HG03097 (cell line): ENCODE measurements around the gene RRP1.

Experiments
- ATAC-seq: cut with Tn5 transposase; IDR thresholded peaks from one replicate; pipeline ENCODE4 v1.9.1; 2021; ENCODE audit not compliant: unreplicated experiment, low FRiP score

Gene RRP1

DNA sequence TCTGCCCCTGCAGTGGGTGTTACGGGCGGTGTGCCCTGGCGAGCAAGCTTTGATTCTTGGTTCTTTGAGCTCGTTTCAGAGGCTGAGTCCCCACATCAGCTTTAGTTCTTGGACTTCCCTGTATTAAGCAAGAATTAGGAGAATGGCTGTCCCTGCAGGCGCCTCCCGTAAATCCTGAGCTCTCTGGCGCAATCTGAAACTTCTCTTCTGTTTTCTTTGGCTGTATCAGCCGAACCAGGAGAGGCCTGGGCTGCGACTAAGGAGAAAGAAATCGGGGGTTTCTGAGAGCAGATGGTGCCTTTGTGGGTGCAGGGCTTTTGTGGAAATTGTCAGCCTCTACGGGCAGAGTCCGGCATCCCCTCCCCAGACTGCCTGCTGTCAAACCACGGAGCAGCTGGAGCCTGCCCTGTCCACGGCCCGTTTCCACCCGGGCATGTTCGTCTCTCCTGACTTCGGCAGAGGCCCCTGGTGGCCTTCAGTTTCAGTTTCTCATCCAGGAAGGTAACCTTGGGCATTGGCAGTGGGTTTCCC lies 31.2 kb upstream of the RRP1 start:
- no peak for ATAC-seq

GRCh38 chr21:43758811-43759210 lies 30.6 kb upstream of the RRP1 start:
- ATAC-seq = no peak

DNA sequence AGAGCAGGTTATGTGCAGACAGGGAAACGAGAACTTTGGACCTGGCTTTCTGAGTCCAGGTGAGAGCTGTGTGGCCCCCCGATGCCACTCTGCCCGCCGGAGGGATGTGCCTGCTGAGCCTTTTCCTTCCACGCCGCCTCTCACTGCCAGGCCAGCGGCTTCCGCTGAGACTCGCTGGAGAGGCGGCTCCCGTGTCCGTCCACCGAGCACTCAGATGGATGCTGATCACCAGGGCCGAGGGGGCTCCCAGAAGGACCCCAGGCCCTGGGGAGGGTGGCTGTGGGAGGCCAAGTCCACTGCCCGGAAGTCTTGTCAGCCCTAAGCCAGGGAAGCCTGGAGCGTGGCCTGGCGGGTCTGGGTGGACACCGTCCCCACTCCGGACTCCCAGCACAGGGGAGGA lies 29.7 kb upstream of the RRP1 start:
- no peak for ATAC-seq

DNA sequence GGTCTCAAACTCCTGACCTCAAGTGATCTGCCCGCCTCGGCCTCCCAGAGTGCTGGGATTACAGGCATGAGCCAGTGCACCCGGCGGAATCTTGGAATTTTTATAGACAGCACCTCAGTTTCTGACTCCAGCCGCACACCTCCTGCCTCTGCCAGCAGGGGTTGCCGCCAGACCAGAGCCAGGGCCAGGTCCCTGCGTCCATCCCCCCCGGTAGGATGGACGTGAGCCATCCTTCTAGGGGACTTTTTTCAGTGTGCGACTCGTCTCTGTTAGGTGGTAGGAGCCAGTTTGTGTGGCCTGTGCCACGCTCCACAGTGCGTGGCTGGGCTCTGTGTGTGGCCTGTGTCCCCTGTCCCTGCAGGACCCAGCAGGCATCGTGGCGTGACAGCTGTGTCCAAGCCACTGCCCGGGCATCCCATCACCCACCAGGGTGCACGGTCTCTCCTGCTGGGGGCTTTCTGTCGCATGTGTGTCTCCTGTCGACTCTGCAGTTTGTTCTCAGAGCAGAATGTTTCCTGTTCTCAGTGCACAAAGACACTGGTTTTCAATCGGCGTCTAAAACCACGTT lies 28.9 kb upstream of the RRP1 start:
- no peak for ATAC-seq

- ATAC-seq = no peak
These were observed 27.5 kb upstream of the RRP1 start for GRCh38 chr21:43761886-43762285.

DNA sequence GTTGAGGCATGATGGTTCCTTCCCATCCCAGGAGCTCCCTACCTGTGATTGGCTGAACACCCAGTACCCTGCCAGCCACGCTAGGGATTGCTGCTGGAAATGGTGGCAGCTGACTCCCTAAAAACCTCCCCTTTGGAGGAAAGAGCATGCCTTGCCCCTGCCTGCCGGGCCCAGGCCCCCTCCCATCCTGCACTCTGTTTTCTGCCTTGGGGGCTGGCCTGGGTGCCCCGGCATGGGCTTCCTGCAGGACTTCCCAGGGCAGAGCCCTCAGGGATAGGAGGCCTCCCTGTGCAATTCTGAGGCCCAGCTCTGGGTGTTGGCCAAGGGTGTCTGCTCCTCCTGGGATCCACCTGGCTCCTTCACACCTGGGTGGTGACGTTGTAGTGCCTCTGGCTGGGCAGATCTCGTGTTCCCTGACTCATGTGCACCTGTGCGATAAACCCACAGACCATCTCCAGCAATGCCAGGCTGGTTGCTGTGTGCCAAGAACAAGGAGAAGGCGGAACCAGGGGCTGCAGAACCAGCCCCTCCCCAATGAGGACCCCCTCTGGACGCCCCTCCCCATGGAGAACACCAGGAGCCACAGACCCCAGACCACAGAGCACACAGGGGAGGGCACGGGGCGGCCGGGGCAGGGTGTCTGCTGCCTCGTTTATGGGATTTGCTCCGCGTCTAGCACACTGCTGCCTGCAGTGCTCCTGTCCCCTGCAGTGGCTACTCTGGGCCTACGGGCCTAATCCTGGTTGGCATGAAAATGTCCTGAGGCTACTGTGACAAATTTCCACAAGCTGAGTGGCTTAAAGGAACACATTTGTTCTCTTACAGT lies 26.9 kb upstream of the RRP1 start:
- ATAC-seq = no peak

GRCh38 chr21:43763901-43764523 lies 25.4 kb upstream of the RRP1 start:
- no peak for ATAC-seq

DNA sequence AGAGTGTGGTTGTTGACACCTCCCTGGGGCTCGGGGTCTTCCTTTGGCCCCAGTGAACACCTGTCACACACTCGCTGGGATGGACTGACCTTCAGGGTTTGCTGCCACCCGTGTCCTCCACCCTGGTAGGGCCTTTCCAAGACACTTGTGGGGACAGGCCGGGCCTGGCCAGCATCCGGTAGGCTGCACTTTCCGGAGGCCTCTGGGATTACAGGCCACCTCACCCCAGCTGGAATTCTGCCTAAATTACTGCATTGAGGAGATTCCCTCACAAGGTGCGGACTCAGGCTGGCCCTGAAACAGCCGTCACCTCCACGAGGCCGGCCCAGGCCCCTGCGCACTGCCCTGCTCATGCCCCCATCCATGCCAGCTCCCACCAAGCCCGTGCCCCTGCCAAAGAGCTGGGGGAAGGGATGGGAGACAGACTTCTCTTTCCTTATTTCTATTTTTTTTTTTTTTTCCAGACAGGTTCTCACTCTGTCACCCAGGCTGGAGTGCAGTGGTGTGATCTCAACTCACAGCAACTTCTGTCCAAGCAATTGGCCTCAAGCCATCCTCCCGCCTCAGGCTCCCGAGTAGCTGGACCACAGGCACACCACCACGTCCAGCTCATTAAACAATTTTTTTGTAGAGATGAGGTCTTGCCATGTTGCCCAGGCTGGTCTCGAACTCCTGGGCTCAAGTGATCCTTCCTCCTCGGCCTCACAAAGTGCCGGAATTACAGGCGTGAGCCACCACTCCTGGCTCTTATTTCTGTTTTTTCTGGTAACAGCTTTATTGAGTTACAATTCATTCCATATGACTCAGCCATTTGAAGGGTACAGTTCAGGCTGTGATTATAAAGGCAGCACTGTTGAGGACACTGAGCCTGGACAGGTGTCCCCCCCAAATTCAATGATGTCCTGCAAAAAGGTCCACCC lies 24.5 kb upstream of the RRP1 start:
- no peak for ATAC-seq

GRCh38 chr21:43766734-43767497 lies 22.5 kb upstream of the RRP1 start:
- no peak for ATAC-seq

DNA sequence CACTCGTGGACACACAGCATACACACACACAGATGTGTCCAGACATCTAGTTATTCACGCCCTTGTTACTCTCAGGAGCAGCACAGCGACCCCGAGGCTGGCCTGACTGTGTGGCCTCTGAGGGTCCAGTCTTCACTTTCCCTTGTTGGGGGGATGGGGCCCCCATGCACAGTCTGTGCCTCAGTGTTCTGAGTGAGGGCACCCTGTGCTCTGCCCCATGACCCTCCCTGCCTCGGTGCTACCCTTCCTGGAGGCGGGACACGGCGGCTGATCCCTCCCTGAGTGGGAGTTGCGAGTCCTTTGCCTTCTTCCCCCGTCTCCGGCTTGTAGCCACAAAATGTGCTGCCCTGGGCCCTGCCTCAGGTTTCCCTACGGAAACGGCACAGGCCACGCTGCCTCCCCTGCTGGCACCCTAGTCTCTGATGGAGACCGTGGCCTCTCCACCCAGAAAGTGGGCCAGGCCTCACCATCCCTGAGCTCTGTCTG lies 21.8 kb upstream of the RRP1 start:
- no peak for ATAC-seq

- no peak for ATAC-seq
These were observed 21.2 kb upstream of the RRP1 start for GRCh38 chr21:43767984-43768867.

- no peak for ATAC-seq
These were observed 20.6 kb upstream of the RRP1 start for GRCh38 chr21:43768868-43769167.

GRCh38 chr21:43769325-43769958 lies 19.9 kb upstream of the RRP1 start:
- no peak for ATAC-seq

- ATAC-seq = no peak
These were observed 19.2 kb upstream of the RRP1 start for GRCh38 chr21:43770066-43770655.

DNA sequence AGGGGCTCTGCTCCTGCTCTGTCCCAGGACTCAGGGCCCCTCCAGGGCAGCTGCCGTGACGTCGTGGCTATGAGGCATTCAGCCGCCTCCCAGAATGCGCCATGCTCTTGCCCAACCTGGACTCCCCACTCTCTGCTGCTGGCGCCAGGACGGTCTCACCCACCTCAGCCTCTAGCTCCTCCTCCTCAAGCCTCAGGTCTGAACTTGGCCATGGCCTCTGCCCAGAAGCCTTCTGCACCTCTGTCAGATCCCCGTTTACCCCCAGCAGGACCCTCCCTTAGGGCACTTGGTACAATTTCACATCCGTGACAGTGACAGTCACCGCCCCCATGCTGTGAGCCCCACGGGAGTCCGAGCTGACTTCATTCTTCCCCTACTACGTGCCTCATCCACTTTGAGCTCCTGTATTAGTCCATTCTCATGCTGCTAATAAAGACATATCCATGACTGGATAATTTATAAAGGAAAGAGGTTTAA lies 18.1 kb upstream of the RRP1 start:
- ATAC-seq = no peak

GRCh38 chr21:43771698-43772424 lies 17.5 kb upstream of the RRP1 start:
- no peak for ATAC-seq

- no peak for ATAC-seq
These were observed 17.0 kb upstream of the RRP1 start for GRCh38 chr21:43772425-43772821.
